AG08396 (cell line): ENCODE measurements around the gene MT1G.
"Not testable (repeated sequence)": the region's sequence is repeated elsewhere in the genome, so short reads cannot be mapped to it uniquely, and the experiment has no call there.

Source experiments
- DNase-seq: peaks from one replicate; pipeline ENCODE4 v3.0.0; 2012; ENCODE audit warnings: low spot score, mixed read lengths

MT1G gene

DNA sequence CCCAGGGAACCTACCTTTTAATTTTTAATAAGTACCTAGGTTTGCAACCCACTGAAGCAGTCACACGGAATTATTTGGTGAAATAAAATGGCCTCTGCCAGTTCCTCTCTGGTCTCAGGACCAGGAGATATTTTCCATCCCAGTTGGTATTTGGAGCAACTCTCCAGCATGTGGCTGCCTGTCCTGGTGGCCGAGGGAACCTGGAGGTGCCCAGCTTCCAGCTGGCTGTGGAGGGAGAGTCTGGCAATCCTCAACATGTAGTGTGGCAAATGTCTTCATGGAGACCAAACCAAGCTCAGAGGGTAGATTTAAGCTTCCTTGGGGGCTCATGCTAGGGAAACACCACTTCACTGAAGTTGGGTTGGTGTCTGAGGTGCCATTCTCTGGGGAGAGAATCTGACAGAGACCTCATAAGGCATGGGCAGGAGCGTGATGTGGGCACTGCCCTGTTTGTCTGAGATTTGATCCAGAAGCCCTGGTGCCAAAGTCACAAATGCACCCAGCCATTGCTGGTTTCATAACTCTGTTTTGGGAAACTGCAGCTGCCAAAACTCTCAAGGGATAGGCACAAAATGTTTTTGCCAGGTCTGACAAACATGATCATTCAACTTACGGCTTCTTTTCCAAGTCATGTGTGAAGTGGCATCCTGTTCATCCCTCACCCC is 17.2 kb upstream of the MT1G start:
- no peak for DNase-seq

DNA sequence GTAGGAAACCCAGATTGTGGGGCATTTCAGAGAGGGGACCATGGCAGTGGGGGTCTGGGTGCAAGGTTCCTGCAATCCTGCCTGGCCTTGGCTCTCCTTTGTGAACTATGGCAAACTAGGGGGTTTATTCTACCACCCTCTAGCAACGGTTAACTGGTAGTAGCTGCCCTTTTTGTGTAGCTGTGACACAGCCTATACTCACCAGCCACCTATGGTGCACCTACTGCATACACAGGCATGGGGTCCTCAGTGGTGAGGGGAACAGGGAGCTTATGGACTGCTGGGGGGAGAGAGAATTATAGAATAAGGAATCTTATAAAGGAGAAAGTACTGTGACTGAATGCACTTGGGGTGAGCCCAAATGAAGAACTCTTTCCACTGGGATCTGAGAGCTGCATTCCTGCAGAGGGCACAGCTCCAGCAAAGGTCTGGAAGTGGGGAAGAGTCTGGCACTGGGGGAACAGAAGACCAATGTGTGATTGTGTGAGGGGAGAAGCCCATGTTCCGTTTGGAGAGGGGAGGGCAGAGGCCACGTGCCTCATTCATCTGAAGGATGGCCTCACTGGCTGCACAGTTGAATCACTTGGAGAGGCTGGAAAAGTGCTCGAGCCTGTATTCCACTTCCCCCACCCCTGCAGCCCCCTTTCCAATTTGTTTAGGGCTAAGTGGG is 16.5 kb upstream of the MT1G start:
- no peak for DNase-seq

DNA sequence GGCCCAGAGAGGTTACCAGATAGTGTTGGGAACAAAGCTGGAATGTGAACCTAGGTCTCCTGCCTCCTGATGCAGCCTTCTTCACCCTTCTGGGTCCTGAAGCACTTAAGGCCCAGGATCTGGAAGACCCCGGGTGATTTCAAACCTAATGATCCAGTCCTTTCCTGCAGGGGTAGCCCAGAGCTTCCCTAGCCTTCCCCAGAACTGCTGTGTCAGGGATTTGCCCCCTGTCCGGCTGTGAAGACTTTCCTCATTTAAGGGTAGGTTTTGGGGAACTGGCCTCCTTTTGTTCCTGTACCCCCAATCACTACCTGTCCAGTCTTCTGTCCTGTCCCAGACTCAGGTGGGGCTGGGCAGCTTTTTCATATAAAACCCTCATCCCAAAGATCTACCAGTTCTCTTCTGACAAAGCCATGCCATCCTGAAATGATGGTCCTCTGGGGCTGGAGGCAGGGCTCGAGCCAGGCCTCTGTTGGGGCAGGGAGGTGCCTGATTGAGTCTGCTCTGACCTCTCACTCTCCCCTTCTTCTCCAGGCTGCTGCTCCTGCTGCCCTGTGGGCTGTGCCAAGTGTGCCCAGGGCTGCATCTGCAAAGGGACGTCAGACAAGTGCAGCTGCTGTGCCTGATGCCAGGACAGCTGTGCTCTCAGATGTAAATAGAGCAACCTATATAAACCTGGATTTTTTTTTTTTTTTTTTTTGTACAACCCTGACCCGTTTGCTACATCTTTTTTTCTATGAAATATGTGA is 15.7 kb upstream of the MT1G start:
- no peak for DNase-seq

- no peak for DNase-seq
Observed at GRCh38 chr16:56682703-56683397, 15.0 kb upstream of the MT1G start.

DNA sequence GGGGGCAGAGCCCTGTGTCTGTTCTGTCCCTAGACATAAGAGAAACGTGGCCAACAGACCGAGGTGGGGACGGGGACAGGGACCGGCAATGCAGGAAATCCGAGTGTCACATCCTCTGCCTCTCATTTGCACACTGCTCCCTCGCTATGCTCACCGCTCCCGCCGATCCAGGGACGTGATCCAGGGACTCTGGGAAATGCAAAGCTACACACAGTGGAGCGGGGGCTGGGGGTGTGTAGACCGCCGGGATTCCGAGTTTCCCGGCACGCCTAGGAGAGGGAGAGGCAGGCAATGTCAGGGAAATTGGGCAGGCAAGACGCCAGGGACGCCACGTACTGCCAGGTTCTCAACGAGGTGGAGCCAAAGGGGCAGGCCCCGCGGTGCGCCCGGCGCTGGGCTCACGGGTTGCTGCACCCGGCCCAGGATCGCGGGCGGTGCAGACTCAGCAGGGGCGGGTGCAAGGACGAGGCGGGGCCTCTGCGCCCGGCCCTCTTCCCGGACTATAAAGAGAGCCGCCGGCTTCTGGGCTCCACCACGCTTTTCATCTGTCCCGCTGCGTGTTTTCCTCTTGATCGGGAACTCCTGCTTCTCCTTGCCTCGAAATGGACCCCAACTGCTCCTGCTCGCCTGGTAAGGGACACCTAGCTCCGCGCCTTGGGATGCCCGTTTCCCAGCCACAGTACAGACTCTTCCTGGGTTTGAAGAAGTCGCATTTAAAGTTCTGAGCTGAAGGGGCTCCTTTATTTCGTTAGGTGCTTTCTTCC is 14.3 kb upstream of the MT1G start, which contains the start of gene MT1X:
Gene MT1X, plus strand, starts transcription at position 532 of the 764 bp plus-strand sequence. Its CDS starts 71 bp downstream, at position 603.
- peak; percentile 93 for DNase-seq

GRCh38 chr16:56679818-56680217 is 12.0 kb upstream of the MT1G start:
- DNase-seq: no peak

DNA sequence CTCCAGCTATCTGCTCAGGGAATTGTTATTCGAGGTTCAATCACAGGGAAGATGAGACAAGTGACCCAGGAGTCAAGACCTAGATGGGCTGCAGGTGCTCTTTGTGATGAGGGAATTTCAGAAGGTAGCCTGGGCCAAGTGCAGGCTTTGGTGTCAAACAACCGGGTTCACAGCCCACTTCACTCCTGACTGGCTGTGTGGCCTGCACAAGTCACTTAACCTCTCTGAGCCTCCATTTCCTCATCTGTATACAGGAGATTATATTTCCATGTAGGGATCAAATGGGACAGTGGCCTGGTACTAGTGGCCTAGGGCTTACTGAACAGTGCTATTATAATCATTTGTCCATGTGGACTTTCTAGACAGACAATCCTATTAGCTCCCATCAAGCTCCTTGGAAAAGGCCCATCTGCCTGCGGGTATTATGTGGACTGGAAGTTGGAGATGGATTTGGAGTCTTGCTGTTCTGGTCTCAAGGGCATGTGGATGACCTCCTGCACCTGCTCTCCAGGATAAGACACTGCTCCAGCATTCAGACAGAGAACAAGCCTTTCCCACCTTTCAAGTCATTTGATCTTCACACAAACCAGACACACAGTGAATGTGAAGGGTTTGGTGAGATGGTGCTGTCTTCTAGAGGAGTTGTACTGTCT is 11.3 kb upstream of the MT1G start:
- DNase-seq: no peak

DNA sequence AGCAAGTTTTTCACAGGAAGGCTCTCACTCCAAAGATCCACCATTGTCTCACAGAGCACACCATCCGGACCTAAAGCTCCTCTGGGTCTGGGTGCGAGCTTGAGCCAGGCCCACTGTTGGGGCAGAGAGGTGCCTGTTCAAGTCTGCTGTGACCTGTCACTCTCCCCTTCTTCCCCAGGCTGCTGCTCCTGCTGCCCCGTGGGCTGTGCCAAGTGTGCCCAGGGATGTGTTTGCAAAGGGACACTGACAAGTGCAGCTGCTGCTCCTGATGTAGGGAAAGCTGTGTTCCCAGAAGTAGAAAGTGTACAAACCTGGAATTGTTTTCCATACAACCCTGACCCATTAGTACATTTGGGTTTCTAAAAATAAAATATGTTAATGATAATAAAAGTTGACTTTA is 9.6 kb upstream of the MT1G start:
- no peak for DNase-seq

GRCh38 chr16:56675685-56676210 is 7.9 kb upstream of the MT1G start:
- no peak for DNase-seq

DNA sequence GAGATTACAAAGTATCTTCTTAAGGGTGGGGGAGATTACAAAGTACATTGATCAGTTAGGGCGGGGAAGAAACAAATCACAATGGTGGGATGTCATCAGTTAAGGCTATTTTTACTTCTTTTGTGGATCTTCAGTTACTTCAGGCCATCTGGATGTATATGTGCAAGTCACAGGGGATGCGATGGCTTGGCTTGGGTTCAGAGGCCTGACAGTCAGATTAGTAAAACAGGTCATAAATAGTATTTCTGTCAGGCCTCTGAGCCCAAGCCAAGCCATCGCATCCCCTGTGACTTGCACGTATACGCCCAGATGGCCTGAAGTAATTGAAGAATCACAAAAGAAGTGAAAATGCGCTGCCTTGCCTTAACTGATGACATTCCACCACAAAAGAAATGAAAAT is 6.7 kb upstream of the MT1G start:
- DNase-seq: not testable (repeated sequence)

DNA sequence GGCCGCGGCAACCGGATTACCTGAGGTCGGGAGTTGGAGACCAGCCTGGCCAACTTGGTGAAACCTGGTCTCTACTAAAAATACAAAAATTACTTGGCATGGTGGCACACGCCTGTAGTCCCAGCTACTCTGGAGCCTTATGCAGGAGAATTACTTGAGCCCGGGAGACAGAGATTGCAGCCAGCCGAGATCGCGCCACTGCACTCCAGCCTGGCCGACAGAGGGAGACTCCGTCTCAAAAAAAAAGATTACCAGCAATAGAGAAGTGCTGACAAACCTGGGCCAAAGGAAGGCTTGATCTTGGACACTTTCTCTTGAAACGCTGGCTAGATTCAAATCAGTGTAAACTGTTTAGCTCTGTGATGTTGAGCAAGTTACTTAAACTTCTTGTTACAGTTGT is 6.1 kb upstream of the MT1G start:
- no peak for DNase-seq

DNA sequence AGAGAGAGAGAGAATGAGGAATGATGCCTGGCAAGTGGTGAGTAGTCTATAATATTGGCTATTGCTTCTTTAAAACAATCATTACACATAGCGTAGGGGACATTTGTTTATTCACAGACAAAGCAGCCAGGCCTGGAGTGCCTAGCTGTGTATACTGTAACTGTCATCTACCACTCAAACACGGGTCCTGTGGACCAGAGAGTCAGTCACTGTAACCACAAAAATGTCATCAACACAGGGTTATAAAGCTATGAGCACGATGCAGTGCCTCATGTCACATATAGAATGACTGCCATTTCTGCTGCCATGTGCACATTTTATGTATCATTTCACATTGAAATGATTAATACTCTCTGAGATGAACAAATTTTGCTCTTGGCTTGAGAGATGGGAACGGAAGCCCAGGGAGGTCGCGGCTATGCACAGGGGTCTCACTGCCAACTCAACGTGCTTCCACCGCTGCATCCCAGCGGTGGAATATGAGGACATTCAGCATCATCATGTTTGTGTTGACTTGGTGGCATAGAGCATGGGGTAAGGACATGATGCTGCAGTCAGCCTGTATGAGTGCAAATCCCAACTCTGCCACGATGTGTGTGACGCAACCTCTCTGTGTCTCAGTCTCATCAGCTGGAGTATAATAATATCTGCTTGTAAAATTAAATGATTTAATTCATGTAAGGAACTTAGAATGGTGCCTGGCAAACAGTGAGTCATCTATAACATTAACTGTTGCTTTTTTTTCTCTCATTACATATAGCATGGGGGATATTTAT is 5.1 kb upstream of the MT1G start:
- no peak for DNase-seq

DNA sequence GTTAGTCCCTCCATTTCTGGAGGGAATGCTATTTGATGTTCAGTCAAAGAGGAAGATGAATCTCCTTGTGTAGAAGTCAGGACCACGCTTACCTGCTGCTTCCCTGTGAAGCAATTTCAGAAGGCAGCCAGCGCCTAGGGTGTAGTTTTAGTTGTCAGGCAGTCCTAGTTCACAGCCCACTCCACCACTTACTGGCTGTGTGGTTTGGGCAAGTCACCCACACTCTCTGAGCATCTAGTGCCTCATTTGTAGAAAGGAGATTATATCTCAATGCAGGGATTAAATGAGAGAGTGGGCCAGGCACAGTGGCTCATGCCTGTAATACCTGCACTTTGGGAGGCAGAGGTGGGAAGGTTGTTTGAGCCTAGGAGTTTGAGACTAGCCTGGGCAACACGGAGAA is 4.3 kb upstream of the MT1G start:
- DNase-seq: not testable (repeated sequence)

GRCh38 chr16:56671691-56672090 is 3.8 kb upstream of the MT1G start:
- DNase-seq: not testable (repeated sequence)

GRCh38 chr16:56670620-56670934 is 2.7 kb upstream of the MT1G start:
- no peak for DNase-seq

GRCh38 chr16:56669840-56670619 is 2.2 kb upstream of the MT1G start:
- DNase-seq: no peak

GRCh38 chr16:56669005-56669839 is 1.4 kb upstream of the MT1G start, which contains the start of gene MT1H:
Gene MT1H, plus strand, starts transcription at chr16:56669814. Its CDS starts 71 bp downstream, at chr16:56669885.
- DNase-seq: no peak
